OCI-LY7 (cell line): ENCODE data around the gene PDE11A.

Experiments used
- CTCF ChIP-seq: fragments of 200-600 bp; sonication (generic); conservative IDR thresholded peaks from 2 replicates; pipeline ENCODE4 v1.5.1; 2014; ENCODE audit warnings: mild to moderate bottlenecking, antibody characterized with exemption, low read length, moderate library complexity, mixed read lengths
- EZH2phosphoT487 ChIP-seq: fragments of 200-600 bp; sonication (generic); IDR thresholded peaks from 2 replicates; pipeline ENCODE4 v1.6.1; 2018; ENCODE audit warnings: low read depth, borderline replicate concordance, mild to moderate bottlenecking, mixed run types, antibody characterized with exemption, low read length, moderate library complexity, mixed read lengths

GRCh38 chr2:177662895-177663294 is 409.7 kb downstream of the PDE11A start:
- TF ChIP-seq CTCF (no peak), EZH2phosphoT487 (no peak)
